NCI-H748 (cell line): ENCODE measurements around the gene SYVN1.
A peak's percentile ranks its signal among the peaks of the same experiment; 100 is the strongest.

ENCODE experiments used
- DNase-seq: peaks from one replicate; lab custom pipeline; 2025; ENCODE audit not compliant: unreplicated experiment; lab: John Stamatoyannopoulos, UW

SYVN1 gene

GRCh38 chr11:65113361-65113756 lies 21.0 kb downstream of the SYVN1 start:
- DNase-seq = peak; percentile 34

- peak; percentile 76 for DNase-seq
Observed at GRCh38 chr11:65112546-65113360, 21.6 kb downstream of the SYVN1 start.

GRCh38 chr11:65111744-65112545 lies 22.4 kb downstream of the SYVN1 start, which contains the start of gene TM7SF2:
Gene TM7SF2, plus strand, starts transcription at chr11:65111872. Its CDS starts 144 bp downstream, at chr11:65112016.
- peak; percentile 98 for DNase-seq

GRCh38 chr11:65111159-65111743 lies 23.1 kb downstream of the SYVN1 start:
- no peak for DNase-seq

GRCh38 chr11:65110354-65110861 lies 23.9 kb downstream of the SYVN1 start:
- DNase-seq = peak; percentile 80

GRCh38 chr11:65109231-65110198 lies 24.8 kb downstream of the SYVN1 start:
- no peak for DNase-seq

GRCh38 chr11:65108469-65109123 lies 25.7 kb downstream of the SYVN1 start:
- no peak for DNase-seq

- DNase-seq = no peak
Observed at GRCh38 chr11:65107751-65108468, 26.4 kb downstream of the SYVN1 start.

- DNase-seq = no peak
Observed at GRCh38 chr11:65107078-65107477, 27.2 kb downstream of the SYVN1 start.

GRCh38 chr11:65104628-65105027 lies 29.7 kb downstream of the SYVN1 start:
- DNase-seq = no peak

- DNase-seq = no peak
Observed at GRCh38 chr11:65103476-65103875, 30.8 kb downstream of the SYVN1 start.

GRCh38 chr11:65102142-65103095 lies 31.9 kb downstream of the SYVN1 start:
- DNase-seq = no peak

GRCh38 chr11:65100674-65101350 lies 33.5 kb downstream of the SYVN1 start:
- DNase-seq = no peak

GRCh38 chr11:65096926-65097325 lies 37.4 kb downstream of the SYVN1 start:
- no peak for DNase-seq

- peak; percentile 93 for DNase-seq
Observed at GRCh38 chr11:65095974-65096806, 38.1 kb downstream of the SYVN1 start, which contains the start of gene VPS51. Gene VPS51, plus strand, starts transcription at chr11:65096214. Its CDS starts 37 bp downstream, at chr11:65096251.

GRCh38 chr11:65095427-65095826 lies 38.9 kb downstream of the SYVN1 start:
- no peak for DNase-seq
